HepG2 (cell line): Measurements from ENCODE around the gene ADIPOR2. TPM values are rescaled to one million over a fixed set of nuclear protein-coding genes. Genes with fewer than 3 reads are reported as not detected.

Experiments used
- ATAC-seq: fragments of 200-7000 bp; cut with Tn5 transposase; 3 replicates; pipeline ENCODE4 v1.9.1; 2020; ENCODE audit warnings: mild to moderate bottlenecking, moderate library complexity
- BruUV-seq: library from RNA; stranded (reverse); fragments of 400-500 nt; replicated peaks from 2 replicates; lab custom pipeline; 2021; lab: Mats Ljungman, UMichigan
- CTCF ChIA-PET: fragments of 300-600 bp; formaldehyde crosslinking; extraction: SDS; loops from one replicate; lab custom pipeline; 2021; ENCODE audit warnings: low total read pairs, inconsistent platforms, low intra/inter-chr PET ratio; lab: Yijun Ruan, JAX
- POLR2A ChIA-PET: fragments of 350-600 bp; sonication (Branson Sonifier 250); formaldehyde crosslinking; loops from one replicate; lab custom pipeline; 2020; ENCODE audit warnings: antibody characterized with exemption, inconsistent platforms; lab: Yijun Ruan, JAX
- DNase-seq: peaks from one replicate; pipeline ENCODE4 v3.0.0-alpha.2; 2015; ENCODE audit warnings: low spot score
- FAIRE-seq: peaks from 3 replicates; lab custom pipeline; 2011; peaks lifted over from hg19 to GRCh38; lab: Jason Lieb, UNC
- H2AFZ ChIP-seq: one replicate; pipeline ENCODE4 v1.6.1; 2011; ENCODE audit warnings: low read length, inconsistent platforms
- H3K27ac ChIP-seq: fragments of 300-600 bp; 3 replicates; pipeline ENCODE4 v1.8.0; 2011; ENCODE audit warnings: mixed run types, mild to moderate bottlenecking, mixed read lengths, low read length, inconsistent platforms; ENCODE audit not compliant: insufficient read depth; ENCODE audit errors: extremely low read length
- H3K27me3 ChIP-seq, 2 experiments: fragments of 200-600 bp in 1 of 2; 2 replicates in 1 of 2; 3 replicates in 1 of 2; pipeline versions ENCODE4 v1.6.0 to v1.8.0; 2011; ENCODE audit warnings: low read length in 2 of 2, mild to moderate bottlenecking in 2 of 2, moderate library complexity in 2 of 2, inconsistent platforms in 1 of 2; ENCODE audit not compliant: insufficient read depth in 2 of 2, control insufficient read depth in 1 of 2
- H3K36me3 ChIP-seq, 2 experiments: fragments of 200-600 bp in 1 of 2; replicated peaks in 1 of 2; 2 replicates in 1 of 2; 3 replicates in 1 of 2; pipeline versions ENCODE4 v1.5.1 to v1.8.0; 2011; ENCODE audit warnings: low read length in 2 of 2, inconsistent platforms in 1 of 2; ENCODE audit not compliant: insufficient read depth in 2 of 2, control insufficient read depth in 1 of 2
- H3K4me1 ChIP-seq: 2 replicates; pipeline ENCODE4 v1.5.1; 2012; ENCODE audit warnings: low read length, inconsistent platforms; ENCODE audit not compliant: insufficient read depth
- H3K4me2 ChIP-seq: 2 replicates; pipeline ENCODE4 v1.6.0; 2011; ENCODE audit warnings: low read depth, low read length, inconsistent platforms
- H3K4me3 ChIP-seq, 3 experiments: fragments of 200-600 bp in 1 of 3; sonication (generic), shearing (Covaris generic) in 1 of 3; replicated peaks in 1 of 3; 2 replicates each; pipeline ENCODE4 v1.5.1; 2011 to 2016; ENCODE audit warnings: low read length in 3 of 3, inconsistent platforms in 2 of 3, low read depth in 2 of 3, mild to moderate bottlenecking in 2 of 3, control low read depth in 1 of 3, mixed read lengths in 1 of 3; ENCODE audit not compliant: insufficient read depth in 1 of 3
- H3K79me2 ChIP-seq: one replicate; pipeline ENCODE4 v1.6.1; 2011; ENCODE audit warnings: low read length, inconsistent platforms; ENCODE audit not compliant: insufficient read depth
- H3K9ac ChIP-seq: 2 replicates; pipeline ENCODE4 v1.6.0; 2011; ENCODE audit warnings: mild to moderate bottlenecking, low read depth, low read length, inconsistent platforms; ENCODE audit not compliant: insufficient read depth
- H3K9me3 ChIP-seq: 2 replicates; pipeline ENCODE4 v1.5.1; 2012; ENCODE audit warnings: mild to moderate bottlenecking, low read length
- H4K20me1 ChIP-seq: 2 replicates; pipeline ENCODE4 v1.6.0; 2011; ENCODE audit warnings: inconsistent platforms, mild to moderate bottlenecking, low read length, moderate library complexity; ENCODE audit not compliant: insufficient read depth
- AKAP8 ChIP-seq: sonication (generic); formaldehyde crosslinking; IDR thresholded peaks from 2 replicates; pipeline ENCODE4 v1.5.1; 2020; ENCODE audit warnings: mild to moderate bottlenecking, missing genetic modification reagents
- CREM ChIP-seq, 2 experiments: sonication (generic) in 1 of 2; formaldehyde crosslinking in 1 of 2; IDR thresholded peaks; 2 replicates each; pipeline versions ENCODE4 v1.4.0 to v1.6.1; 2016 to 2020; ENCODE audit warnings: antibody characterized with exemption in 1 of 2, mild to moderate bottlenecking in 1 of 2, missing genetic modification reagents in 1 of 2
- EP300 ChIP-seq, 3 experiments: sonication (generic) in 1 of 3; formaldehyde crosslinking in 1 of 3; IDR thresholded peaks; 2 replicates each; pipeline versions ENCODE4 v1.5.1 to v1.6.1; 2011 to 2020; ENCODE audit warnings: low read depth in 2 of 3, low read length in 2 of 3, borderline replicate concordance in 1 of 3, improper control_type of control experiment in 1 of 3, mild to moderate bottlenecking in 1 of 3, missing genetic modification reagents in 1 of 3, moderate library complexity in 1 of 3
- ERF ChIP-seq: IDR thresholded peaks from 2 replicates; pipeline ENCODE4 v1.6.1; 2018; ENCODE audit warnings: missing biosample characterization, missing genetic modification reagents
- HNF4G ChIP-seq, 2 experiments: sonication (generic) in 1 of 2; formaldehyde crosslinking in 1 of 2; IDR thresholded peaks; 2 replicates each; pipeline versions ENCODE4 v1.4.0 to v1.6.1; 2011 to 2020; ENCODE audit warnings: borderline replicate concordance in 2 of 2, low read depth in 2 of 2, mild to moderate bottlenecking in 2 of 2, low read length in 1 of 2, missing genetic modification reagents in 1 of 2, moderate library complexity in 1 of 2
- KLF6 ChIP-seq: IDR thresholded peaks from 2 replicates; pipeline ENCODE4 v1.8.0; 2016; ENCODE audit warnings: missing biosample characterization, missing genetic modification reagents
- MAFF ChIP-seq: IDR thresholded peaks from 2 replicates; pipeline ENCODE4 v1.6.1; 2011; ENCODE audit warnings: low read depth, low read length, improper control_type of control experiment
- NFE2L2 ChIP-seq: fragments of 150-350 bp; IDR thresholded peaks from 2 replicates; pipeline ENCODE4 v1.6.1; 2014; ENCODE audit warnings: low read length
- NFIC ChIP-seq: IDR thresholded peaks from 2 replicates; pipeline ENCODE4 v1.6.1; 2012; ENCODE audit warnings: mild to moderate bottlenecking, low read length, inconsistent platforms
- RFX5 ChIP-seq: IDR thresholded peaks from 2 replicates; pipeline ENCODE4 v1.6.1; 2011; ENCODE audit warnings: low read depth, low read length, improper control_type of control experiment
- SOX13 ChIP-seq, 3 experiments: fragments of 450-650 bp in 1 of 3; sonication (generic) in 1 of 3; formaldehyde crosslinking in 1 of 3; IDR thresholded peaks in 2 of 3; conservative IDR thresholded peaks in 1 of 3; 2 replicates each; pipeline versions ENCODE4 v1.5.0 to v1.6.1; 2016 to 2020; ENCODE audit warnings: antibody characterized with exemption in 1 of 3, mild to moderate bottlenecking in 1 of 3, missing compliant biosample characterization in 1 of 3, missing genetic modification reagents in 1 of 3, moderate library complexity in 1 of 3
- TEAD3 ChIP-seq: optimal IDR thresholded peaks from 2 replicates; pipeline ENCODE3; 2016; ENCODE audit warnings: borderline replicate concordance
- ZBTB21 ChIP-seq: sonication (generic); formaldehyde crosslinking; IDR thresholded peaks from 2 replicates; pipeline ENCODE4 v1.4.0; 2020; ENCODE audit warnings: missing genetic modification reagents
- ZNF136 ChIP-seq: sonication (generic); formaldehyde crosslinking; IDR thresholded peaks from 2 replicates; pipeline ENCODE4 v1.8.1; 2022; ENCODE audit warnings: low read depth, mild to moderate bottlenecking, moderate library complexity, missing genetic modification reagents
- ZNF670 ChIP-seq: sonication (generic); formaldehyde crosslinking; IDR thresholded peaks from 2 replicates; pipeline ENCODE4 v1.8.0; 2022; ENCODE audit warnings: mild to moderate bottlenecking, missing genetic modification reagents, borderline replicate concordance
- WGBS: methylation state at CpG from one replicate; pipeline ENCODE4 v1.1.6; 2017; ENCODE audit warnings: low lambda C conversion rate; 5-methylcytosine and 5-hydroxymethylcytosine counted together
- in situ Hi-C: cut with HindIII; loops from 2 replicates; pipeline ENCODE4 v1.10.0; 2017; ENCODE audit warnings: low pct_unique_long_range_greater_than_20kb; ENCODE audit not compliant: extremely low pct_ligation_motif_present
- intact Hi-C: fragments of 100-400 bp; cut with micrococcal nuclease; formaldehyde crosslinking; loops from one replicate; pipeline ENCODE4 v1.10.0; 2022; ENCODE audit not compliant: unreplicated experiment
- polyA plus RNA-seq, 8 experiments: library from polyadenylated mRNA; depleted of rRNA in 3 of 8; stranded (reverse) in 7 of 8; unstranded in 1 of 8; fragments of >200 nt; fragmentation: Illumina TruSeq in 4 of 8; extraction: Trizol in 4 of 8; gene quantifications; 2 replicates each; pipeline versions ENCODE4 v1.2.1 to v1.2.3, GENCODE V29; 2011 to 2016; ENCODE audit warnings: low read depth in 4 of 8, missing spikeins in 1 of 8, mixed read lengths in 1 of 8; ENCODE audit not compliant: insufficient read depth in 1 of 8
- total RNA-seq, 5 experiments: library from RNA; depleted of rRNA; stranded (reverse); fragments of >200 nt; fragmentation: Illumina TruSeq; extraction: Trizol; gene quantifications; 2 replicates each; pipeline ENCODE4 v1.2.3, GENCODE V29; 2016; ENCODE audit warnings: low read depth in 1 of 5
- TF ChIP-seq, protein P1 (sequence below): IDR thresholded peaks from 2 replicates; pipeline ENCODE4 v1.6.1; 2018; ENCODE audit warnings: missing genetic modification reagents
- TF ChIP-seq, protein P2 (sequence below): sonication (generic); formaldehyde crosslinking; IDR thresholded peaks from 2 replicates; pipeline ENCODE4 v1.8.1; 2023; ENCODE audit warnings: mild to moderate bottlenecking, moderate library complexity, missing genetic modification reagents
- TF ChIP-seq, protein P3 (sequence below): IDR thresholded peaks from 2 replicates; pipeline ENCODE4 v1.6.1; 2012; ENCODE audit warnings: low read depth, low read length, improper control_type of control experiment

Gene ADIPOR2
- total and polyA plus RNA-seq, 2 of the 13 experiments (the other 11 are each of a cell fraction or from before 2014, with no cell fraction given), result 35.2 to 52.2 TPM

DNA sequence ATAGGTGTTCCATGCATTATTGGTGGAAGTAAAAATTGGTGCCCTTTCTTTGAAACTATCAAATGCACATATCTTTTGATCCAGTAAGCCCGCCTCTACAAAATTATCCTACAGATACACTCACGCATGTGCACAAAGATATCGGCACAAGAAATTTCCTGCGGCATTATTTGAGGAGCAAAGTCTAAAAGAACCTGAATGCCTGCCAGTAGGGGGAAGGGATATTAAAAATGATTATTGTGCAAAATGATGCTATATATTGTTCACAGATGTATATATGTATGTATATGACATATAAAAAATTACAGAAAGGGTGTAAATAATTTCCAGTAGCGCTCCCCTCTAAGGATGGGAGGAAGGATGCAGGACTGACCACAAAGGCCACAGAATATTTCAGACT is 24.7 kb upstream of the ADIPOR2 start:
- Histone ChIP-seq H3K9ac (no peak overlapping the region), H3K79me2 (no peaks in the 10 kb centered on the region), H3K27ac (peak overlapping the region; percentile 70), H4K20me1 (no peaks in the 10 kb centered on the region), H3K4me3 (peak overlapping the region in 2 of 3 experiments; percentile 14 to 46; a peak in 3 of 6 replicates), H3K36me3 (no peaks in the 10 kb centered on the region), H3K4me1 (peaks cover 69% of the 10 kb centered on the region), H3K9me3 (no peaks in the 10 kb centered on the region), H3K4me2 (peak overlapping the region; percentile 81), H2AFZ (no peak overlapping the region), H3K27me3 (no peaks in the 10 kb centered on the region)
- CTCF ChIA-PET, result no interaction called here
- POLR2A ChIA-PET, result interaction anchor here (0.7 to 1.4 kb wide), 4 partner anchors 24 to 60 kb away, joined by 3 to 7 read pairs (median 3); no protein-coding TSS in a partner anchor
- DNase-seq, result peak; percentile 78
- intact Hi-C loops (loop anchor here (10.0 kb wide), 1 partner anchor 99 kb away; no protein-coding TSS in a partner anchor), in situ Hi-C loops (no loop called here)
- no peak for FAIRE-seq
- no TSS peak for BruUV-seq
- no peak for ATAC-seq
- 3% methylated on average over 5 of the region's 5 CpGs for WGBS
- TF ChIP-seq AKAP8 (CRISPR knock-in tag), result no peak
- no peak for TF ChIP-seq ZBTB21 (CRISPR knock-in tag)
- no peak for TF ChIP-seq NFE2L2
- TF ChIP-seq, protein P1, sequence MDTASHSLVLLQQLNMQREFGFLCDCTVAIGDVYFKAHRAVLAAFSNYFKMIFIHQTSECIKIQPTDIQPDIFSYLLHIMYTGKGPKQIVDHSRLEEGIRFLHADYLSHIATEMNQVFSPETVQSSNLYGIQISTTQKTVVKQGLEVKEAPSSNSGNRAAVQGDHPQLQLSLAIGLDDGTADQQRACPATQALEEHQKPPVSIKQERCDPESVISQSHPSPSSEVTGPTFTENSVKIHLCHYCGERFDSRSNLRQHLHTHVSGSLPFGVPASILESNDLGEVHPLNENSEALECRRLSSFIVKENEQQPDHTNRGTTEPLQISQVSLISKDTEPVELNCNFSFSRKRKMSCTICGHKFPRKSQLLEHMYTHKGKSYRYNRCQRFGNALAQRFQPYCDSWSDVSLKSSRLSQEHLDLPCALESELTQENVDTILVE (CRISPR knock-in tag), result no peak
- no peak for TF ChIP-seq CREM (IDR thresholded peaks at IDR 0.05)
- no peak for TF ChIP-seq CREM (CRISPR knock-in tag; IDR thresholded peaks at IDR 0.05)
- peak; percentile 51; the same call in 1 of the 2 replicates for TF ChIP-seq NFIC
- peak in 1 of 2 experiments; percentile 44; a peak in 1 of 4 replicates for TF ChIP-seq EP300 (IDR thresholded peaks at IDR 0.05; ENCODE audit: low read depth in 2 of 2, low read length in 2 of 2)
- TF ChIP-seq EP300 (CRISPR knock-in tag; IDR thresholded peaks at IDR 0.05; ENCODE audit: borderline replicate concordance), result no peak
- TF ChIP-seq SOX13 (IDR thresholded peaks at IDR 0.05), result no peak
- 0 out of 4 replicates have a peak, but pooled peaks of 1 of the 2 experiments have one; percentile 25 for TF ChIP-seq SOX13 (CRISPR knock-in tag; conservative IDR thresholded peaks at IDR 0.05 in 1 of 2, IDR thresholded peaks at IDR 0.05 in 1 of 2)
- peak; percentile 70 for TF ChIP-seq MAFF
- TF ChIP-seq, protein P2, sequence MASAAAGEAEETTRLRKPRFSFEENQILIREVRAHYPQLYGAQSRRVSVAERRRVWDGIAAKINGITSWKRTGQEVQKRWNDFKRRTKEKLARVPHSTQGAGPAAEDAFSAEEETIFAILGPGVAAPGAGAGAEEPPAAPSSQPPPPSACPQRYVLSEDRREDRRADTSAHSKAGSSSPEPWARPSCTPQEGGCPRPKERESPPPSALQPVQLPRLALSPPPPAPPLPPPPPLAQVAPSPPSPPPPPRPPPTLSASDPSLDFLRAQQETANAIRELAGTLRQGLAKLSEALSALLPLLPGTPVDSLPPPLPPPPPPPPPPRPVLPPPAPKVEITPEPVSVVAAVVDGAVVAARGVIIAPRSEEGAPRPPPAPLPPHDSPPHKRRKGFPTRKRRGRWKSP (CRISPR knock-in tag), result no peak
- TF ChIP-seq RFX5, result no peak
- no peak for TF ChIP-seq KLF6
- TF ChIP-seq ERF, result 0 out of 2 replicates have a peak, but pooled peaks have one; percentile 4
- no peak for TF ChIP-seq ZNF670 (CRISPR knock-in tag)
- TF ChIP-seq, protein P3, sequence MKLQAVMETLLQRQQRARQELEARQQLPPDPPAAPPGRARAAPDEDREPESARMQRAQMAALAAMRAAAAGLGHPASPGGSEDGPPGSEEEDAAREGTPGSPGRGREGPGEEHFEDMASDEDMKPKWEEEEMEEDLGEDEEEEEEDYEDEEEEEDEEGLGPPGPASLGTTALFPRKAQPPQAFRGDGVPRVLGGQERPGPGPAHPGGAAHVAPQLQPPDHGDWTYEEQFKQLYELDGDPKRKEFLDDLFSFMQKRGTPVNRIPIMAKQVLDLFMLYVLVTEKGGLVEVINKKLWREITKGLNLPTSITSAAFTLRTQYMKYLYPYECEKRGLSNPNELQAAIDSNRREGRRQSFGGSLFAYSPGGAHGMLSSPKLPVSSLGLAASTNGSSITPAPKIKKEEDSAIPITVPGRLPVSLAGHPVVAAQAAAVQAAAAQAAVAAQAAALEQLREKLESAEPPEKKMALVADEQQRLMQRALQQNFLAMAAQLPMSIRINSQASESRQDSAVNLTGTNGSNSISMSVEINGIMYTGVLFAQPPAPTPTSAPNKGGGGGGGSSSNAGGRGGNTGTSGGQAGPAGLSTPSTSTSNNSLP, result peak; percentile 94
- no peak for TF ChIP-seq ZNF136 (CRISPR knock-in tag)
- TF ChIP-seq HNF4G (IDR thresholded peaks at IDR 0.05; ENCODE audit: borderline replicate concordance, low read depth, low read length), result peak; percentile 61
- no peak for TF ChIP-seq HNF4G (CRISPR knock-in tag; IDR thresholded peaks at IDR 0.05; ENCODE audit: borderline replicate concordance, low read depth)
- peak; percentile 68 for TF ChIP-seq TEAD3
